Esophagus squamous epithelium (tissue), 4 donors: ENCODE measurements around the gene RBM17.

Experiments
- POLR2A ChIP-seq, 4 donors: fragments of 450-650 bp; IDR thresholded peaks; one replicate each; pipeline ENCODE4 v1.6.1; 2017; ENCODE audit warnings: antibody characterized with exemption in 4 of 4, mild to moderate bottlenecking in 4 of 4, moderate library complexity in 3 of 4
- TF ChIP-seq, protein P1 (sequence below), 6 experiments: fragments of 450-650 bp in 4 of 6; fragments of 200-600 bp in 2 of 6; sonication (generic) in 2 of 6; IDR thresholded peaks; one replicate each; pipeline ENCODE4 v1.5.1; 2016 to 2019; ENCODE audit warnings: antibody characterized with exemption in 6 of 6, mild to moderate bottlenecking in 4 of 6, moderate library complexity in 4 of 6

DNA sequence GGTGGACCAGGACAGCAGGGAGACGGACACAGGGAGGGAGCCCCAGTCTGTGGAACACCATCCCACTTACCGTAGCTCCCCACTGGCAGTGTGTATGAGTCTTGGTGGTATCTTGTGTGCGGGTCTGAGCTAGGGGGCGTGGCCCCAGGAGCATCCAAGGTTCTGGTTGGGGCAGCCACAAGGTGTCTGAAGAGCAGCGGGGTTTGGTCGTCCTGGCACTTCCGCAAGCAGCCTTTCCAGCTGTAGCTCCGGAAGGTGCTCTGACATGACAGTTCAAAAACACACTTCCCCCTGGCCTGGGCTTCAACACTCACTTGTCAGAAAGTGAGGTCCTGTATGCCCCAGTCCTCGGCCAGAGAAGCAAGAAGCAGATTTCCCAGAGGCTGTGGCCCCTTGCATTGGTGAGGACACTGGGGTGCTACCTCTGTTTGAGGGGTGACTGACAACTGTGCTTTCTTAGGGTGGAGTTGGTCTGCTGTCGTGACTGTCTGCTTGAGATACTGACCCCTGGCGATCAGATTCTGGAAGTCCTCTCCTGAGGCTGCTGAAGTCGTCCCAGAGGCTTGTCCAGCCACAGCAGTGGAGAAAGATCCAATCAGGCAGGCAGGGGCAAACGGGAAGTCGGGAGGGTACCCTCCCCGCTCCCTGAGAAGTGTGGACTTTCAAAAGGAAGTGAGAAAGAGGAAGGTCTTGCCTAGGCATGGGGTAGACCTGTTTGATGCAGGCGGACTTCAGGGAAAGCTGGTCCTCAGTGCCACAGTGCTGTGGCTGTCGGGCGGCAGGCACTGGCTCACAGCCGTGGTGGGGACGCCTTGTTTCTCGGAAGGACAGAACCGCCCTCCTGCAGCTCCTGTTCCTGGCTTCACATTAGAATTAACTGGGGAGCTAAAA lies 62.5 kb downstream of the RBM17 start:
- TF ChIP-seq, protein P1, sequence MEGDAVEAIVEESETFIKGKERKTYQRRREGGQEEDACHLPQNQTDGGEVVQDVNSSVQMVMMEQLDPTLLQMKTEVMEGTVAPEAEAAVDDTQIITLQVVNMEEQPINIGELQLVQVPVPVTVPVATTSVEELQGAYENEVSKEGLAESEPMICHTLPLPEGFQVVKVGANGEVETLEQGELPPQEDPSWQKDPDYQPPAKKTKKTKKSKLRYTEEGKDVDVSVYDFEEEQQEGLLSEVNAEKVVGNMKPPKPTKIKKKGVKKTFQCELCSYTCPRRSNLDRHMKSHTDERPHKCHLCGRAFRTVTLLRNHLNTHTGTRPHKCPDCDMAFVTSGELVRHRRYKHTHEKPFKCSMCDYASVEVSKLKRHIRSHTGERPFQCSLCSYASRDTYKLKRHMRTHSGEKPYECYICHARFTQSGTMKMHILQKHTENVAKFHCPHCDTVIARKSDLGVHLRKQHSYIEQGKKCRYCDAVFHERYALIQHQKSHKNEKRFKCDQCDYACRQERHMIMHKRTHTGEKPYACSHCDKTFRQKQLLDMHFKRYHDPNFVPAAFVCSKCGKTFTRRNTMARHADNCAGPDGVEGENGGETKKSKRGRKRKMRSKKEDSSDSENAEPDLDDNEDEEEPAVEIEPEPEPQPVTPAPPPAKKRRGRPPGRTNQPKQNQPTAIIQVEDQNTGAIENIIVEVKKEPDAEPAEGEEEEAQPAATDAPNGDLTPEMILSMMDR (IDR thresholded peaks at IDR 0.05): peak; percentile 43 to 59 (median 52)
- TF ChIP-seq POLR2A (IDR thresholded peaks at IDR 0.05): no peak
